A172 (cell line): Measurements from ENCODE around the gene C14orf119. TPM values are rescaled to one million over a fixed set of nuclear protein-coding genes. Genes with fewer than 3 reads are reported as not detected.

Experiments used
- DNase-seq: peaks from one replicate; pipeline ENCODE4 v3.0.0-alpha.2; 2015; ENCODE audit warnings: low spot score
- total RNA-seq: library from RNA; depleted of rRNA; stranded (reverse); fragments of >200 nt; shearing (Covaris generic); gene quantifications from 2 replicates; pipeline ENCODE4 v1.2.3, GENCODE V29; 2014; rRNA removed

Gene C14orf119
- total RNA-seq, 1 experiment from 2014 or later = 23.0 TPM

- peak; percentile 26 for DNase-seq
Measured at GRCh38 chr14:23147676-23148075, 52.4 kb downstream of the C14orf119 start.

DNA sequence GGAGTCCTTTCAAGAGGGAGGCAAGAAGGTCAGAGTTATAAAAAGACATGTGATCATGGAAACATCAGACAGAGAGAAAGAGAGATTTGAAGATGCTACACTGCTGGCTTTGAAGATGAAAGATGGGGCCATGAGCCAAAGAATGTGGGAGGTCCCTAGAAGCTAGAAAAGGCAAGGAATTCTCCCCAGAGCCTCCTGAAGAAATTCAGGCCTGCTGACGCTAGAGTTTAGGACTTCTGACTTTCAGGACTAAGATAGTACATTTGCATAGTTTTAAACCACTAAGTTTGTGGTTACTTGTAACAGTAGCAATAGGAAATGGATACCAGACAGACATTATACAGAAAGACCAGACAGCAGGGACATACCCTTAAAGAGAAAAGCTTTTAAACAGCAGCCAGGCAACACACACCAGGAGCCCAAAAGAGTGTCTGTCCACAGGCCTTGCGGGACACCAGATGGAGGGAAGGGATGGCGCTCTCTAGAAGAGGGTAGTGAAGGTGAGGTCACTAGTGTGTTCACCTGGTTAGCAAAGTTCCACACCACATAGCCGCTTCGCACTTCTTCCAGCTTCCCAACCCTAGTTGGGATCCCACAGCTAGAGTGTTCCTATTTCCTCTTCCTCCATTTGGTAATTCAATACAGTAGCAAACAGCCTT, 53.4 kb downstream of the C14orf119 start:
- no peak for DNase-seq

- no peak for DNase-seq
Measured at GRCh38 chr14:23149745-23150144, 54.4 kb downstream of the C14orf119 start.

Other genes starting within 250 kb of the C14orf119 start
- gene LRP10, start 223.8 kb upstream of the C14orf119 start, total RNA-seq = 28.7 and 38.7 TPM in 2 replicates
- not detected in 2 replicates for gene REM2, start 212.3 kb upstream of the C14orf119 start, total RNA-seq
- 56.8 and 64.1 TPM in 2 replicates for gene RBM23, start 176.4 kb upstream of the C14orf119 start, total RNA-seq
- gene PRMT5, start 166.1 kb upstream of the C14orf119 start, total RNA-seq = 38.6 and 181 TPM in 2 replicates
- gene HAUS4, start 138.4 kb upstream of the C14orf119 start, total RNA-seq = 39.8 and 46.9 TPM in 2 replicates
- 47.5 and 65.5 TPM in 2 replicates for gene AJUBA, start 113.0 kb upstream of the C14orf119 start, total RNA-seq
- gene C14orf93, start 85.4 kb upstream of the C14orf119 start, total RNA-seq = 6.9 and 8.1 TPM in 2 replicates
- 219 and 225 TPM in 2 replicates for gene PSMB5, start 60.6 kb upstream of the C14orf119 start, total RNA-seq
- not detected in 2 replicates for gene PSMB11, start 53.3 kb upstream of the C14orf119 start, total RNA-seq
- 2.8 and 4.0 TPM in 2 replicates for gene CDH24, start 38.0 kb upstream of the C14orf119 start, total RNA-seq
- 53.6 and 58.8 TPM in 2 replicates for gene ACIN1, start 369 bp upstream of the C14orf119 start, total RNA-seq
- gene CIROP, start 9.5 kb downstream of the C14orf119 start, total RNA-seq = not detected in 2 replicates
- 0.96 TPM in 1 of 2 replicates, not detected in the other for gene CEBPE, start 23.8 kb downstream of the C14orf119 start, total RNA-seq
- 1.5 and 2.5 TPM in 2 replicates for gene SLC7A8, start 88.2 kb downstream of the C14orf119 start, total RNA-seq
- gene RNF212B, start 142.4 kb downstream of the C14orf119 start, total RNA-seq = not detected in 2 replicates
- 4.5 and 4.7 TPM in 2 replicates for gene HOMEZ, start 190.6 kb downstream of the C14orf119 start, total RNA-seq
- 1.4 and 1.9 TPM in 2 replicates for gene PPP1R3E, start 207.4 kb downstream of the C14orf119 start, total RNA-seq
- 5.8 and 7.6 TPM in 2 replicates for gene BCL2L2, start 211.3 kb downstream of the C14orf119 start, total RNA-seq
- gene PABPN1, start 226.0 kb downstream of the C14orf119 start, total RNA-seq = 66.5 and 85.1 TPM in 2 replicates